ENCODE results near the gene ACTL6B. TPM values are rescaled to one million over a fixed set of nuclear protein-coding genes. Genes with fewer than 3 reads are reported as not detected.

ACTL6B gene
- total RNA-seq, 2 experiments from 2014 or later: not detected

DNA sequence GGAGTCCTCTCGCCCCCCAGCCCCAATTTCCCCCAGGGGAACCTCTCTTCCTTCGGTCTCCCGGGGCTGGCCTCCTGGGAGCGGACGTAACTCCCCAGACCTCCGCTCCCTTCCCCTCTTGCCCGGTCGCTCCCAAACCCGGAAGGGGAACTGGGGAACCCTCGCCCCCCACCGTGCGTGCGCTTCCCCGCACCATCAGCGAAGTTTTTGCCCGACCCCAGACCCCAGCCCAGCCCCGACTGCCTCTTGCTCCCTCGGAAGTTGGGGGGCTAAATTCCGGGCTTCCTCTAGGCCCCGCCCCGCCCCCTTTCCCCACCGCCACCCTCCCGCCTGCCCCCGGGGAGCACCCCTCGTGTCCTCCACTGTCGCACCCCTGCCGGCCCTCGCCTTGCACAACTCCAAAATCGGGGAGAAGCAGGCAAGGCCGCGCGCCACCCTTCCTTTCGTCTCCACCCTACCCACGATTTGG is 17.7 kb upstream of the ACTL6B start:
- BruUV-seq (replicated peaks): no TSS peak
- no peaks in the 10 kb centered on the region for H3K9me2 ChIP-seq (ENCODE audit: insufficient read depth, low read length)
- H3K79me2 ChIP-seq (ENCODE audit: insufficient read depth, low read depth, low read length): peaks cover 8% of the 10 kb centered on the region; the same call in 1 of the 2 replicates
- peak overlapping the region; percentile 64 for H3K27ac ChIP-seq (ENCODE audit: low read depth, low read length, poor library complexity, severe bottlenecking)
- intact Hi-C loops (cut with micrococcal nuclease; ENCODE audit: unreplicated experiment): loop anchor here (1.0 to 10.0 kb wide), 5 partner anchors 40 to 237 kb away; partner anchors contain the start of genes MOSPD3, PPP1R35 and TSC22D4
- H3K4me1 ChIP-seq (ENCODE audit: insufficient read depth, low read length, poor library complexity, severe bottlenecking): peaks cover 9% of the 10 kb centered on the region
- peak overlapping the region; percentile 80 for H3K4me2 ChIP-seq (ENCODE audit: low read length)
- TF ChIP-seq EZH2phosphoT487 (IDR thresholded peaks at IDR 0.05; ENCODE audit: borderline replicate concordance, low read depth, low read length): no peak
- DNase-seq (ENCODE audit: low spot score): peak; percentile 43
- POLR2A ChIA-PET: no interaction called here
- peak overlapping the region; percentile 66; the same call in 1 of the 2 replicates for H2AFZ ChIP-seq (ENCODE audit: low read length)
- H3K9me3 ChIP-seq (ENCODE audit: low read length): no peaks in the 10 kb centered on the region
- peaks cover 28% of the 10 kb centered on the region for H3K36me3 ChIP-seq (ENCODE audit: insufficient read depth, low read length)
- 0 out of 2 replicates have a peak, but pooled peaks cover 4% of the 10 kb centered on the region for H4K20me1 ChIP-seq (ENCODE audit: insufficient read depth, low read length)
- peak overlapping the region; percentile 99 for H3K4me3 ChIP-seq (ENCODE audit: low read depth, low read length, poor library complexity, severe bottlenecking)
- CTCF ChIA-PET (ENCODE audit: unreplicated experiment): no interaction called here

GRCh38 chr7:100673302-100673941 is 17.2 kb upstream of the ACTL6B start, which contains the start of gene GNB2:
Gene GNB2 (plus strand): TSS chr7:100673740. CDS start chr7:100676266, 2,526 bp downstream.
- TF ChIP-seq, protein P1, sequence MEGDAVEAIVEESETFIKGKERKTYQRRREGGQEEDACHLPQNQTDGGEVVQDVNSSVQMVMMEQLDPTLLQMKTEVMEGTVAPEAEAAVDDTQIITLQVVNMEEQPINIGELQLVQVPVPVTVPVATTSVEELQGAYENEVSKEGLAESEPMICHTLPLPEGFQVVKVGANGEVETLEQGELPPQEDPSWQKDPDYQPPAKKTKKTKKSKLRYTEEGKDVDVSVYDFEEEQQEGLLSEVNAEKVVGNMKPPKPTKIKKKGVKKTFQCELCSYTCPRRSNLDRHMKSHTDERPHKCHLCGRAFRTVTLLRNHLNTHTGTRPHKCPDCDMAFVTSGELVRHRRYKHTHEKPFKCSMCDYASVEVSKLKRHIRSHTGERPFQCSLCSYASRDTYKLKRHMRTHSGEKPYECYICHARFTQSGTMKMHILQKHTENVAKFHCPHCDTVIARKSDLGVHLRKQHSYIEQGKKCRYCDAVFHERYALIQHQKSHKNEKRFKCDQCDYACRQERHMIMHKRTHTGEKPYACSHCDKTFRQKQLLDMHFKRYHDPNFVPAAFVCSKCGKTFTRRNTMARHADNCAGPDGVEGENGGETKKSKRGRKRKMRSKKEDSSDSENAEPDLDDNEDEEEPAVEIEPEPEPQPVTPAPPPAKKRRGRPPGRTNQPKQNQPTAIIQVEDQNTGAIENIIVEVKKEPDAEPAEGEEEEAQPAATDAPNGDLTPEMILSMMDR (conservative IDR thresholded peaks at IDR 0.05; ENCODE audit: low read length): no peak
- TF ChIP-seq EZH2phosphoT487 (IDR thresholded peaks at IDR 0.05; ENCODE audit: borderline replicate concordance, low read depth, low read length): no peak
- peaks cover 9% of the 10 kb centered on the region for H3K4me1 ChIP-seq (ENCODE audit: insufficient read depth, low read length, poor library complexity, severe bottlenecking)
- no TSS peak for BruUV-seq (replicated peaks)
- peak; percentile 98 for DNase-seq (ENCODE audit: low spot score)
- H3K4me3 ChIP-seq (ENCODE audit: low read depth, low read length, poor library complexity, severe bottlenecking): peak within 1 kb of the TSS; percentile 99
- ChIA-PET POLR2A (interaction anchor here (0.6 kb wide), 1 partner anchor 48 kb away, joined by 3 read pairs; no protein-coding TSS in a partner anchor), CTCF (ENCODE audit: unreplicated experiment) (interaction anchor here (0.6 kb wide), 1 partner anchor 216 kb away, joined by 5 read pairs; the partner anchor contains the start of gene UFSP1)
- intact Hi-C loops (cut with micrococcal nuclease; ENCODE audit: unreplicated experiment): loop anchor here (1.0 to 10.0 kb wide), 3 partner anchors 39 to 199 kb away; partner anchors contain the start of genes MOSPD3 and TSC22D4
- peak within 1 kb of the TSS; percentile 64 for H3K27ac ChIP-seq (ENCODE audit: low read depth, low read length, poor library complexity, severe bottlenecking)
- peaks cover 8% of the 10 kb centered on the region; the same call in 1 of the 2 replicates for H3K79me2 ChIP-seq (ENCODE audit: insufficient read depth, low read depth, low read length)
- H3K36me3 ChIP-seq (ENCODE audit: insufficient read depth, low read length): peaks cover 22% of the 10 kb centered on the region
- peak within 1 kb of the TSS; percentile 66; the same call in 1 of the 2 replicates for H2AFZ ChIP-seq (ENCODE audit: low read length)
- H3K9me2 ChIP-seq (ENCODE audit: insufficient read depth, low read length): no peaks in the 10 kb centered on the region
- H3K4me2 ChIP-seq (ENCODE audit: low read length): peak within 1 kb of the TSS; percentile 80
- 0 out of 2 replicates have a peak, but pooled peaks cover 4% of the 10 kb centered on the region for H4K20me1 ChIP-seq (ENCODE audit: insufficient read depth, low read length)
- no peaks in the 10 kb centered on the region for H3K9me3 ChIP-seq (ENCODE audit: low read length)

DNA sequence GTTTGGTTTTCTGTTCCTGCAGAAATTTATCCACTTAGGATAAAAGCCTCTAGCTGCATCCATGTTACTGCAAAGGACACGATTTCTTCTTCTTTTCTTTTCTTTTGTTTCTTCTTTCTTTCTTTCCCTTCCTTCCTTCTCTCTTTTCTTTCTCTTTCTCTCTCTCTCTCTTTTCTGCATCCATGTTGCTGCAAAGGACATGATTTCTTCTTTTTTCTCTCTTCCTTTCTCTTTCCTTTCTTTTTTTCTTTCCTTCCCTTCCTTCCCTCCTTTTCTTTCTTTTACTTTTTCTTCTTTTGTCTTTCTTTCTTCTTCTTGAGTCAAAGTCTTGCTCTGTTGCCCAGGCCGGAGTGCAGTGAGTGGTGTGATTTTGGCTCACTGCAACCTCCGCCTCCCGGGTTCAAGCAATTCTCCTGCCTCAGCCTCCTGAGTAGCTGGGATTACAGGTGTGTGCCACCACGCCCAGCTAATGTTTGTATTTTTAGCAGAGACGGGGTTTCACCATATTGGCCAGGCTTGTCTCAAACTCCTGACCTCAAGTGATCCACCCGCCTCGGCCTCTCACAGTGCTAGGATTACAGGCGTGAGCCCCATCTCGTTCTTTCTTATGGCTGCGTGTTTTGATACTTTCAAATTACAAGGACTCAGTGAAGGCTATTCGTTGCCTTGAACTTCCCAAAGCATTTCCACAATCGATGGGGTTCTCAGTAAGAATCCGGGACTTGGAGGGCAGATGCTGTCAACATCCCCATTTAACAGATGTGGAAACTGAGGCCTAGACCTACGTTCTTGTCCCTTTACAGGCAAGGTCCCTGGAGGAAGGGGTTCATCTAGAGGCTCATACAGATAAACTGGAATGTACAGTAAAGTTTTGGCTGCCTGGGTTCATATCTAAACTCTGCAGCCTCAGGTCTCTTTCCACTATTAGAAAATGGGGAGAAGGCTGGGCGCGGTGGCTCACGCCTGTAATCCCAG is 15.4 kb upstream of the ACTL6B start:
- POLR2A ChIA-PET: interaction anchor here (0.6 to 0.7 kb wide), 2 partner anchors 33 to 287 kb away, joined by 5 read pairs; no protein-coding TSS in a partner anchor
- Histone ChIP-seq H3K4me2 (ENCODE audit: low read length) (no peak overlapping the region), H3K79me2 (ENCODE audit: insufficient read depth, low read depth, low read length) (peaks cover 8% of the 10 kb centered on the region; the same call in 1 of the 2 replicates), H4K20me1 (ENCODE audit: insufficient read depth, low read length) (0 out of 2 replicates have a peak, but pooled peaks cover 4% of the 10 kb centered on the region), H3K4me3 (ENCODE audit: low read depth, low read length, poor library complexity, severe bottlenecking) (no peak overlapping the region), H3K9me2 (ENCODE audit: insufficient read depth, low read length) (no peaks in the 10 kb centered on the region), H3K4me1 (ENCODE audit: insufficient read depth, low read length, poor library complexity, severe bottlenecking) (peaks cover 9% of the 10 kb centered on the region), H3K27ac (ENCODE audit: low read depth, low read length, poor library complexity, severe bottlenecking) (no peak overlapping the region), H3K9me3 (ENCODE audit: low read length) (no peaks in the 10 kb centered on the region), H3K36me3 (ENCODE audit: insufficient read depth, low read length) (peaks cover 4% of the 10 kb centered on the region), H2AFZ (ENCODE audit: low read length) (no peak overlapping the region)
- no peak for TF ChIP-seq EZH2phosphoT487 (IDR thresholded peaks at IDR 0.05; ENCODE audit: borderline replicate concordance, low read depth, low read length)
- TF ChIP-seq, protein P1 (conservative IDR thresholded peaks at IDR 0.05; ENCODE audit: low read length): no peak
- no TSS peak for BruUV-seq (replicated peaks)
- CTCF ChIA-PET (ENCODE audit: unreplicated experiment): no interaction called here
- intact Hi-C loops (cut with micrococcal nuclease; ENCODE audit: unreplicated experiment): loop anchor here (2.0 to 10.0 kb wide), 2 partner anchors 59 to 197 kb away; partner anchors contain the start of genes MOSPD3 and TSC22D4
- DNase-seq (ENCODE audit: low spot score): no peak
